Measurements from ENCODE around the gene GAS7.

GRCh38 chr17:10107316-10108165, 90.9 kb downstream of the GAS7 start:
- TF ChIP-seq, protein P1, sequence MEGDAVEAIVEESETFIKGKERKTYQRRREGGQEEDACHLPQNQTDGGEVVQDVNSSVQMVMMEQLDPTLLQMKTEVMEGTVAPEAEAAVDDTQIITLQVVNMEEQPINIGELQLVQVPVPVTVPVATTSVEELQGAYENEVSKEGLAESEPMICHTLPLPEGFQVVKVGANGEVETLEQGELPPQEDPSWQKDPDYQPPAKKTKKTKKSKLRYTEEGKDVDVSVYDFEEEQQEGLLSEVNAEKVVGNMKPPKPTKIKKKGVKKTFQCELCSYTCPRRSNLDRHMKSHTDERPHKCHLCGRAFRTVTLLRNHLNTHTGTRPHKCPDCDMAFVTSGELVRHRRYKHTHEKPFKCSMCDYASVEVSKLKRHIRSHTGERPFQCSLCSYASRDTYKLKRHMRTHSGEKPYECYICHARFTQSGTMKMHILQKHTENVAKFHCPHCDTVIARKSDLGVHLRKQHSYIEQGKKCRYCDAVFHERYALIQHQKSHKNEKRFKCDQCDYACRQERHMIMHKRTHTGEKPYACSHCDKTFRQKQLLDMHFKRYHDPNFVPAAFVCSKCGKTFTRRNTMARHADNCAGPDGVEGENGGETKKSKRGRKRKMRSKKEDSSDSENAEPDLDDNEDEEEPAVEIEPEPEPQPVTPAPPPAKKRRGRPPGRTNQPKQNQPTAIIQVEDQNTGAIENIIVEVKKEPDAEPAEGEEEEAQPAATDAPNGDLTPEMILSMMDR (conservative IDR thresholded peaks at IDR 0.05 in 1 of 2, IDR thresholded peaks at IDR 0.05 in 1 of 2; ENCODE audit: extremely low read depth in 1 of 2, insufficient read depth in 1 of 2, low read depth in 1 of 2, low read length in 2 of 2): no peak
- TF ChIP-seq EZH2 (IDR thresholded peaks at IDR 0.05; ENCODE audit: borderline replicate concordance, low read length): no peak
